ENCODE measurements around the gene RFWD3.
"Not testable (repeated sequence)": the region's sequence is repeated elsewhere in the genome, so short reads cannot be mapped to it uniquely, and the experiment has no call there.

Gene RFWD3

DNA sequence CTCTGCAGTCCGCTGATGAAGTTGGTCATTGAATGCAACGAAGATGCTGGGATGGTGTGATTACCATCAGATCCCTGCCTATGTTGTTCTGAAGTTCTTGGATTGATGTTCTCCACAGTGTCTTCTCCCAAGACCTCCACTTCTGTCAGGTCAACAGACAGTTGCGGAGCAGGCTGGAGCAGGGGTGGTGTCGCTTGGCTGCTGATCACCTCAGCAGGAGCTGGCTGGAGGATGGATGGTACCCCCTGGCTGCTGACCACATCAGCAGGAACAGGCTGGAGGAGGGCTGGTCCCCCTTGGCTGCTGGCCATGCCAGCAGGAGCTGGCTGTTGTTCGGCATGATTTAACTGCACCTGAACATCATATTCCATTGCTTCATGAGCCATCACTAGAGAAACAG is 5.6 kb downstream of the RFWD3 start:
- H3K4me3 ChIP-seq = no peak overlapping the region
- TF ChIP-seq, protein P1, sequence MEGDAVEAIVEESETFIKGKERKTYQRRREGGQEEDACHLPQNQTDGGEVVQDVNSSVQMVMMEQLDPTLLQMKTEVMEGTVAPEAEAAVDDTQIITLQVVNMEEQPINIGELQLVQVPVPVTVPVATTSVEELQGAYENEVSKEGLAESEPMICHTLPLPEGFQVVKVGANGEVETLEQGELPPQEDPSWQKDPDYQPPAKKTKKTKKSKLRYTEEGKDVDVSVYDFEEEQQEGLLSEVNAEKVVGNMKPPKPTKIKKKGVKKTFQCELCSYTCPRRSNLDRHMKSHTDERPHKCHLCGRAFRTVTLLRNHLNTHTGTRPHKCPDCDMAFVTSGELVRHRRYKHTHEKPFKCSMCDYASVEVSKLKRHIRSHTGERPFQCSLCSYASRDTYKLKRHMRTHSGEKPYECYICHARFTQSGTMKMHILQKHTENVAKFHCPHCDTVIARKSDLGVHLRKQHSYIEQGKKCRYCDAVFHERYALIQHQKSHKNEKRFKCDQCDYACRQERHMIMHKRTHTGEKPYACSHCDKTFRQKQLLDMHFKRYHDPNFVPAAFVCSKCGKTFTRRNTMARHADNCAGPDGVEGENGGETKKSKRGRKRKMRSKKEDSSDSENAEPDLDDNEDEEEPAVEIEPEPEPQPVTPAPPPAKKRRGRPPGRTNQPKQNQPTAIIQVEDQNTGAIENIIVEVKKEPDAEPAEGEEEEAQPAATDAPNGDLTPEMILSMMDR (IDR thresholded peaks at IDR 0.05) = no peak
- DNase-seq (ENCODE audit: low spot score) = no peak
- no peak overlapping the region for H3K27ac ChIP-seq

DNA sequence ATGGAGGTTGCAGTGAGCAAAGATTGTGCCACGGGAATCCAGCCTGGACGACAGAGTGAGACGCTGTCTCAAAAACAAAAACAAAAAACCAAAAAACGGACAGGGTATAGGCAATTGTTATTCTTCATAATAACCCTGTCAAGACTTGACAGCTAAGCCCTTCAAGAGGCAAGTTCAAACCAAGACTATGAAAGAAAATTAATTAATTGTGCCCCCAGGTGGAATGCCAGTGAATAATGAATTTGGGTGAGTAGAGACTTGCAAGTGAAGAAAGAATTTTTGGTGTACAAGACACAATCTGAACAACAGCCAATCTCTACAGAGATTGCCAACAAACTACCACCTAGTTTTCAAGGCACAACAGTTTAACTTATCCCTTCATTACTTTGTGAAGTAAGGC is 6.3 kb downstream of the RFWD3 start:
- no peak overlapping the region for H3K4me3 ChIP-seq
- TF ChIP-seq, protein P1 (IDR thresholded peaks at IDR 0.05) = no peak
- H3K27ac ChIP-seq = no peak overlapping the region
- no peak for DNase-seq (ENCODE audit: low spot score)

DNA sequence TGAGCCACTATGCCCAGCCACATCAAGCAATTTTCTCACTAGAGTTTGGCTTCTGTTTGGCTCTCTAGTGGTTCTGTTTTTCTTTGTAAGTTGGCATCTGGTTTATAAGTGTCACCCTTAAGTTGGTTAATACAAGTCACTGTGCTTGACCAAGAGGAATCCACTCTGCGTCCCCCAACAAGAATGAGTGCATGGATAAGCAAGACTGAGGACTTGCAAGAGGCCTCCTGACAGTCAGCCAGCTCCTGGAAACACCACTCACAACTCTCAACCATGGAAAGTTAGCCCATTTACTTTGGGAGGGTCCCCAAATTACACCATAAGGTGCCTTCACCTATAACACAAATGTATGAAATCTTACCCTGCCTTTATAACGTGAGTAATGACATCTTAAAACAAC is 7.6 kb downstream of the RFWD3 start:
- TF ChIP-seq, protein P1 (IDR thresholded peaks at IDR 0.05) = no peak
- no peak overlapping the region for H3K4me3 ChIP-seq
- no peak overlapping the region for H3K27ac ChIP-seq
- DNase-seq (ENCODE audit: low spot score) = no peak

DNA sequence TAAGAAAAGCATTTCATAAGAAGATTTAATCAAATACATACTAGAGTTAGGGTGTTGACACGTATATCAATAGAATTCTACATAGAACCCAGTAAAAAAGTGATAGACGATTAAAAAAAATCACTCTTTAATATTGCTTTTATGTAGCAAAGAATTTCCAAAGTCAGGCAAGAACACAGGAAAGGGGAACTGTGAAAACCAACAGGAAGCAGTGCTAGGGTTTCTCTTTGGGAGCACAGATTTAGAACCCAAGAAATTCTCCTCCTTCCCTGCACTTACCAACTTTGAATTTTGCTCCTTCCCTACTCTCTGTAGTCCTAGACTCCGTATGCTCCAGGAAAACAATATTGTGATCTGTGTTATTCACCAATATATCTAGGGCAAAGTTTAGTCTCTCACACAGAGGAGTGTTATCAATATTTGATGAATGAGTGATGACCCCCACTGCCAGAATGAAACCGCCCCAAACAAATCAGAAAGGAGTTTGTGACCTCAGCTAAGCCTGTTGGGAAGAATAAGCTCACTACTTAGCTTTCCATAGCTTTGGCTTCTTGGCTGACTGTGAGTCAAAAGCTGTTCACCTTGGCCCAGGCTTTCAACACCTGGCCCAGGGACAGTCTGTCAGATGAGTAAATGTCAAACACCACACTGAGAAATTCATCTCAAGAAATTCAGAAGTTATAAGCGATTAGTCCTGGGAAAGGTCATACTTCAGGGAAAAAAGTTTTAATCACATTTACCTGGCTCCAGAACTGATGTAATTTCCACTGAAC is 8.6 kb downstream of the RFWD3 start:
- TF ChIP-seq, protein P1 (IDR thresholded peaks at IDR 0.05) = no peak
- no peak overlapping the region for H3K4me3 ChIP-seq
- no peak overlapping the region for H3K27ac ChIP-seq
- DNase-seq (ENCODE audit: low spot score) = no peak

DNA sequence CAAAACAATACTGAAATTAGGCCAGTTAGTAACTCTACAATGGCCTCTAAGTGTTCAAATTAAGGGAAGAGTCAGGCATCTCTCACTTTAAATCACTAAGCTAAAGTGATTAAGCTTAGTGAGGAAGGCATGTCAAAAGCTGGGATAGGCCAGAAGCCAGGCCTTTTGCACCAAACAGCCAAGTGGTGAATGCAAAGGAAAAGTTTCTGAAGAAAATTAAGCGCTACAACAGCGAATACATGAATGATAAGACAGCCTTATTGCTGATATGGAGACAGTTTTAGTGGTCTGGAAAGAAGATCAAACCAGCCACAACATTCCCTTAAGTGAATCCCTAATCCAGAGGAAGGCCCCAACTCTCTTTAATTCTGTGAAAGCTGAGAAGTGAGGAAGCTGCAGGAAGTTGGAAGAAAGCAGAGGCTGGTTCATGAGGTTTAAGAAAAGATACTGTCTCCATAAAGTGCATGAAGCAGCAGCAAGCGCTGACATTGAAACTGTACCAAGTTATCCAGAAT is 12.1 kb downstream of the RFWD3 start:
- TF ChIP-seq, protein P1 (IDR thresholded peaks at IDR 0.05) = no peak
- H3K27ac ChIP-seq = no peak overlapping the region
- no peak overlapping the region for H3K4me3 ChIP-seq
- no peak for DNase-seq (ENCODE audit: low spot score)

DNA sequence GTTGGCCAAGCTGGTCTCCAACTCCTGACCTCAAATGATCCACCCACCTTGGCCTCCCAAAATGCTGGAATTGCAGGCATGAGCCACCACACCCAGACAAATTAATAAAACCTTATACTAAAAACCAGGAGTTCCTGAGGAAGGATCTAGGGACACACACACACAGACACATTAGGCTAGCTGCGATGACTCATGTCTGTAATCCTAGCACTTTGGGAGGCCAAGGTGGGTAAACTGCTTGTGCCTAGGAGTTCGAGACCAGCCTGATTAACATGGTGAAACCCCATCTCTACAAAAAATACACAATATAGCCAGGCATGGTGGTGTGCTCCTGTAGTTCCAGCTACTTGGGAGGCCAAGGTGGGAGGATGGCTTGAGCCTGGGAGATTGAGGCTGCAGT is 13.8 kb downstream of the RFWD3 start:
- not testable (repeated sequence) for H3K27ac ChIP-seq; H3K4me3 ChIP-seq; DNase-seq (ENCODE audit: low spot score)

DNA sequence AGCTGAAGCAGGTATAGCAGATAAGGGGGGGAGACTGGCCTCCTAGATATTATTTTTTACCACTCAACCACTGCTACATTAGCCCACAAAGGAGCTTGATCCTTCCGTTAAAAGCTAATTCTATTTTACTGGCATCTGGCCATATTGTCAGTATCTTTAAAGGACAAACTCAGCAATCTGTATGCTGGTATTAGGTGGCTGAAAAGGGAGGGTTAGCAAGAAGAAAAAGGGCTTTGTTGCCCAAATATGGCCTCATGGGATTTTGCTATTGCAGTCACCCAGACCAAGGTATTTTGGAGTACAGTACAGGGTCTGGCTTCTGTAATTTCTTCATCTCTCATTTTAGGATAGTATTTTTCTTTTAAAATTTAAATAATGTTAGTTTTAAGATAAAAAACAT is 14.4 kb downstream of the RFWD3 start:
- H3K27ac ChIP-seq = no peak overlapping the region
- TF ChIP-seq, protein P1 (IDR thresholded peaks at IDR 0.05) = no peak
- no peak for DNase-seq (ENCODE audit: low spot score)
- no peak overlapping the region for H3K4me3 ChIP-seq

All from coronary artery (tissue), 2 donors.